HAP-1 (cell line): ENCODE data around the gene LHX2.

Experiments
- DNase-seq, 2 experiments: peaks; one replicate each; pipeline ENCODE4 v3.0.0-alpha.2; 2016 to 2020; ENCODE audit warnings: low spot score in 2 of 2
- H3K27me3 ChIP-seq: fragments of 250-450 bp; sonication (Bioruptor Pico); 2 replicates; pipeline ENCODE4 v1.5.1; 2020; ENCODE audit warnings: low read depth, mild to moderate bottlenecking, moderate library complexity
- H3K36me3 ChIP-seq: fragments of 250-450 bp; sonication (Bioruptor Pico); replicated peaks from 2 replicates; pipeline ENCODE4 v1.5.1; 2020; ENCODE audit warnings: mild to moderate bottlenecking
- H3K4me1 ChIP-seq: fragments of 250-450 bp; sonication (Bioruptor Pico); 2 replicates; pipeline ENCODE4 v1.5.1; 2020; ENCODE audit warnings: mild to moderate bottlenecking
- H3K4me3 ChIP-seq: fragments of 250-450 bp; sonication (Bioruptor Pico); 2 replicates; pipeline ENCODE4 v1.5.1; 2020; ENCODE audit warnings: mild to moderate bottlenecking, moderate library complexity
- H3K9me3 ChIP-seq: fragments of 250-450 bp; sonication (Bioruptor Pico); 2 replicates; pipeline ENCODE4 v1.5.1; 2020; ENCODE audit warnings: mild to moderate bottlenecking, moderate library complexity
- in situ Hi-C: fragments of 300-500 bp; cut with MboI; formaldehyde crosslinking; loops from 3 replicates; pipeline ENCODE4 v1.14.3; 2020; ENCODE audit warnings: low sequenced_read_pairs, inconsistent platforms, mixed read lengths

The LHX2 gene

DNA sequence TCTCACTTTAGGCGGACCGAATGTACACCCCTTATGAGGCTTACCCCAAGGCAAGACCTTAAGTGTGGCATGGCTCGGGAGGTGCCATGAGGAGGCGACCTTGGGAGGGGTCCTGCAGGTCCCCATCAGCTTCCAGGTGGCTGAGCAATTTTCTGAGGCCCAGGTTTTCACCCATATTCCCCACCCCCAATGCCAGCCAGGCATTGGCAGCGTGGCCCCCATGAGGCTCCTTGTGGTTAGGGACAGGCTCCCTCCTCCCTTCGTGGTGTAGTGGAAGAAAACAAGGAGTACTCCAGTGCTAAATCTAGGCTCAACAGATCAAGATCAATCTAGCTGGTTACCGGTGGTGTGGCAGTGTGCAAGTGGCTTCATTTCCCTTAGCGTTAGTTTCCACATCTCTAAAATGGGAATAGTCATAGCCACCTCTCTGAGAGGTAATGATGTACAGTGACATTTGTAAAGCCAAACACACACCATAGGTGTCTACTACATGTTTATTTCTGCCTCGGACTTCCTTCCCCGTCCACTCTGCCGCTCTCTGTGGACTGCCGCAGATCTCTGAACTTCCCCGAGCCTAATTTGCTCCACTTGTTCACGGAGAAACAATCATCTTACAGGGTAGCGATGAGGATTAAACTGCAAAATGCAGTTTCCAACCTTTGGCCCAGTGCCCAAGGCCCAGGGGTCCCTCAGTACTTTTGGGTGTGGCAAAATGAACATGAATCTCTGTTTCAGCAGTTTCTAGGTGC is 8.4 kb downstream of the LHX2 start:
- Histone ChIP-seq H3K9me3 (no peaks in the 10 kb centered on the region), H3K27me3 (no peaks in the 10 kb centered on the region), H3K4me1 (peaks cover 16% of the 10 kb centered on the region), H3K36me3 (peaks cover 37% of the 10 kb centered on the region), H3K4me3 (no peak overlapping the region)
- in situ Hi-C loops: no loop called here
- DNase-seq: no peak

DNA sequence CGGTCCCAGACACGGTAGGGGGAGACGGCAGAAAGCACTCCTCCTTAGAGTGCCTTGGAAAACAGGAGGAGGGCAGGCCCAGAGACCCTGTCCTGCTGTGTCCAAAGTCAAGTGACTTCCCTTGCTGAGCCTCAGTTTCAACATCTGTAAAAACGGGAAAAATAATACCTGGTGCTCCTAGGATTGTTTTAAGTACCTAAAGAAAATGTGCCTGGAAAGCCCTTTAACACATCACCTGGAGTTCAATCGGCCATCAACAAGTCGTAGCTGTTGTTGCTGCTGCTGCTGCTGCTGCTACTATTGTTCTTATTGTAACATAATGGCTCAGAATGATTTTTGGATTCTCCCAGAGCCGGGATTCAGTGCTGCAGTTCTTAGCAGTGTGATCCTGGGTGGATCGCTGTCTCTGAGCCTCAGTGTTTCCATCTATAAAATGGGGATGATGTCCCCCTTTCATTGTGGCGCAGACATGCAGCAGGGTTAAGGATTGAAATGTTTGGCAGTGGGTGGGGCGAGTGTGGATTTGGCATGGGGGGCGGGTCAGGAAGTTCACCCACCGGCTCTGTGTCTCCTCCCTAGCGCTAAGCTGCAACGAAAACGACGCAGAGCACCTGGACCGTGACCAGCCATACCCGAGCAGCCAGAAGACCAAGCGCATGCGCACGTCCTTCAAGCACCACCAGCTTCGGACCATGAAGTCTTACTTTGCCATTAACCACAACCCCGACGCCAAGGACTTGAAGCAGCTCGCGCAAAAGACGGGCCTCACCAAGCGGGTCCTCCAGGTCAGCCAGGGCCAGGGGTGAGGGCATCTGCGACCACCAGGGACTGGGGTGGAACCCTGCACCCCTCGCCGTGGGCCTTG is 9.2 kb downstream of the LHX2 start:
- no peak for DNase-seq
- peaks cover 16% of the 10 kb centered on the region for H3K4me1 ChIP-seq
- no peaks in the 10 kb centered on the region for H3K9me3 ChIP-seq
- H3K27me3 ChIP-seq: no peaks in the 10 kb centered on the region
- H3K4me3 ChIP-seq: no peak overlapping the region
- peaks cover 29% of the 10 kb centered on the region for H3K36me3 ChIP-seq
- in situ Hi-C loops: no loop called here

DNA sequence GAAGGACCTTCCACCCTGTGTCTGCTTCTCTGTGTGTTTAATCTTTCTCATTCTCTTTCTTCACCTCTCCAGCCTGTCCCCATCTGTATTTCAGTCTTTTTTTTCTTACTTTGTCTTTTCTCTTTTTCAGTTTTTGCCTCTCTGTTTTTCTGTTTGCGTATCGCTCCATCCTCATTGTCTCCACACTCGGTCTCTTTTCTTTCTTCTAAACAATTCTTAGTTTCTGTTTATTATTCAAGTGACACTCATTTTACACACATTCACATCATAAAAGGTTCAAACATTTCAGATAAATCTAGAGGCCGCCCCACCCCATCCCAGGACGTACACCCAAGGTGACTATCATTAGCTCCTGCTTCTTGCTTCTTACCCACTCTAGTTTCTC is 9.8 kb downstream of the LHX2 start:
- in situ Hi-C loops: no loop called here

DNA sequence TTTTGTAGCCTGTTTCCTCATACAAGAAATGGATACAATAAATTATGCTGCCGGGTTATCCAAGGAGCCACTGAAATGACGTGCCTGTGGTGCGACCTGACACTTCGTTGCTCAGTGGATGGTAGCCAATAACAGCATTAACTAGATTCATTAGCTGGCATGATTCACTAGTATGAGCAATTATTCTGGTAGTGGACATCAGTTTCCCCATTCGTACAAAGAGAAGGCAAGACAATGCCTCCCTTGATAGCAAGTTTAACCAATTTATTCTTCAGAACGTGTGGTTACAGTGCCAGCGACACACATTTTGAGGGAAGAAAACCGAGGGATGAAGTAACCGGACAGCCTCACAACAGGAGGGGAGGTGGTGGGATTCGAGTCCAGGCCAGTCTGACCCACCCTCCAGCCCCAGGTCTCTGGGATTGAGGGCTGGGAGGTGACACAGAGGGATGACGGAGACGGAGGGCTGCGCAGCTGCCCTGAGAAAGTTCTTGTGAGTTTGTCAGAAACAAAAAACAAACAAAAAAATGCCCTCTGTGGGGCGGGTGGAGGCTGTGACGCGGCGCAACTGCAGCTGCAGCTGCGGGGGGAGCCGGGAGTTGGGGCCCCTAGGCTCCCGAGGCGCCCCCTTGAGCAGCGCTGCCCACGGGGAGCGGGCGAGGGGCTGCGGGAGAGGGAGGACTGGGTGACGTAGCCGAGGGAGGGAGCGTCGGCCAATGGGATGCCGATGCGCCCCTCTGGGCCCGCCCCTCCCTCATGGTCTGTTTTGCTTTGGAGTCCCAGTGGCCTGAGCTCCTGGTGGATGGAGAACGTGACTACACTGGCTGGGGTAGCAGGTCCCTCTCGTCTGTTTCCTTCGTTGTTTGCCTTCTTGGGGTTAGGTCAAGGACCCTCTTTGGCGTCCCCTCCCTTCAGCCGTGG is 10.9 kb downstream of the LHX2 start:
- Histone ChIP-seq H3K27me3 (no peaks in the 10 kb centered on the region), H3K9me3 (no peaks in the 10 kb centered on the region), H3K4me3 (no peak overlapping the region), H3K36me3 (peaks cover 28% of the 10 kb centered on the region), H3K4me1 (peaks cover 6% of the 10 kb centered on the region)
- in situ Hi-C loops: no loop called here
- no peak for DNase-seq

More for the DNA sequence above, 9.8 kb downstream of the LHX2 start:
- Histone ChIP-seq H3K36me3 (peaks cover 28% of the 10 kb centered on the region), H3K9me3 (no peaks in the 10 kb centered on the region), H3K4me1 (peaks cover 14% of the 10 kb centered on the region), H3K4me3 (no peak overlapping the region), H3K27me3 (no peaks in the 10 kb centered on the region)
- DNase-seq: no peak

DNA sequence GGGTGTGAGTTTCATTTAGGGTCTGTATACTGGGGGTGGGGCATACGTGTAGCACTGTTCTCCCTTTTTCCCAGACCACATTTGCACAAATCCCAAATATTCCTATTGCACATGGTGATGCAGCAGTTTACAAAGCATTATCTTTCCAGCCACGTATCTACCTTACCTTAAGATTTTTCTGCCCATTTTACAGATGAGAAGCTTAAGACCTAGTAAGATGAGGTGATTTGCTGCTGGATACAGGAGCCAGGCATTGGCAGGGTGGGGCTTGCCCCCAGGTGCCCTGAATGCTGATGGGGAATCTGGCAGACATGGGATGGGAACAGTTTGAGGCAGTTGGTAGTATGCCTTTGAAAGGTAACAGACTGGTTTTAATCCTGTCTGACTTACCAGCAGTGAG is 12.5 kb downstream of the LHX2 start:
- no peaks in the 10 kb centered on the region for H3K4me1 ChIP-seq
- in situ Hi-C loops: no loop called here
- H3K4me3 ChIP-seq: no peak overlapping the region
- no peak for DNase-seq
- peaks cover 28% of the 10 kb centered on the region for H3K36me3 ChIP-seq
- no peaks in the 10 kb centered on the region for H3K9me3 ChIP-seq
- H3K27me3 ChIP-seq: no peaks in the 10 kb centered on the region

DNA sequence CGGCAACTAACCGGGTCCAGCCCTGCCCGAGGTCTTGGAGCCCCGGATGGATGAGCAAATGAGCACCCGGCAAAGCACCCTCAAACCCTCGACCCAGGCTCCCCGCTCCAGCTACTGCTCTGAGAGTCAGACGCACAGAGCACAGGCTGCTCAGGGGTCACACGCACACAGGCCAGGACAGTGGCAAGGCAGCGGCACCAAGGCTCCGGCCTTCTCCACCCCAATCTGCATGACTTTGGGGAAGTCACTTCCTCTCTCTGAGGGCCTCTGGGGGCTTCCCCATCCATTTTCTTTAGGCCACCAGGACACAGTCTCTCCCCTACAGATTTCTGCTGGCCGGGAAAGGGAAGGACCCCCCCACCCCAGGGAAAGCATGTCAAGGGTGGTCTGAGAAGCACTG is 18.0 kb downstream of the LHX2 start:
- Histone ChIP-seq H3K4me1 (no peaks in the 10 kb centered on the region), H3K27me3 (no peaks in the 10 kb centered on the region), H3K9me3 (no peaks in the 10 kb centered on the region), H3K36me3 (peaks cover 2% of the 10 kb centered on the region; the same call in 1 of the 2 replicates), H3K4me3 (no peak overlapping the region)
- no peak for DNase-seq
- in situ Hi-C loops: loop anchor here (10.0 kb wide), 1 partner anchor 485 kb away; no protein-coding TSS in a partner anchor

DNA sequence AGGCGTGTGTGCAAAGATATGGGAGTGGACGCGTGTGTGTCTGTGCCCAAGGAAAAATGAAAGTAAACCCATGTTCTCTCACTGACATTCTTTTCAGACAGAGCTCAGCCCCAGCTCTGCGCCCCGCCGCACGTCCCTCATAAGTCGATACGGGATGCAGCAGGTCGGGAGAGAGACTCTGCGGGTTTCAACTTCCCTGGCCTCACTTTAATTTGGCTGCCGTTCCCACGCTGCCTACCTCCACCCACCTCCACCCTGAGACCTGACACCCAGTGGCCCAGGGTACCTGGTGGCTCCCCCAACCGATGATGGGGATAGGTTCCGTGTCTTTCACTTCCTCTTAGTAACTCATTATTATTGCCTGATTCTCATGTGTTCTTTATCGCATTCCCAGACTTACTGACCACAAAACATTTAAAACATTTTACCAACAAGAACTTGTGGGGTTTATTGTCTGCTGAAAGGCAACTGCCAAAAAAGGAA is 19.4 kb downstream of the LHX2 start:
- no peaks in the 10 kb centered on the region for H3K4me1 ChIP-seq
- no peak overlapping the region for H3K4me3 ChIP-seq
- H3K9me3 ChIP-seq: no peaks in the 10 kb centered on the region
- no peak for DNase-seq
- no peaks in the 10 kb centered on the region for H3K27me3 ChIP-seq
- H3K36me3 ChIP-seq: no peaks in the 10 kb centered on the region
- in situ Hi-C loops: loop anchor here (10.0 kb wide), 1 partner anchor 486 kb away; no protein-coding TSS in a partner anchor

DNA sequence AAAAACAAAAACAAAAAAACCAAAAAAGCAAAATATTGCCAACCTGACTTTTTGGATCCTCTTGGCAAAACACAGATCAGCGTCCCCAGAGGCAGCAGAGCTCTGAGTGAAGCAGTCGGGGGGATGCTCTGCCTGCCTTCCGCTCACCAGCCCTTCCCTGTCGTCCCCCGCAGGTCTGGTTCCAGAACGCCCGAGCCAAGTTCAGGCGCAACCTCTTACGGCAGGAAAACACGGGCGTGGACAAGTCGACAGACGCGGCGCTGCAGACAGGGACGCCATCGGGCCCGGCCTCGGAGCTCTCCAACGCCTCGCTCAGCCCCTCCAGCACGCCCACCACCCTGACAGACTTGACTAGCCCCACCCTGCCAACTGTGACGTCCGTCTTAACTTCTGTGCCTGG is 20.7 kb downstream of the LHX2 start:
- no peak overlapping the region for H3K4me3 ChIP-seq
- in situ Hi-C loops: loop anchor here (10.0 kb wide), 1 partner anchor 487 kb away; no protein-coding TSS in a partner anchor
- H3K27me3 ChIP-seq: no peaks in the 10 kb centered on the region

DNA sequence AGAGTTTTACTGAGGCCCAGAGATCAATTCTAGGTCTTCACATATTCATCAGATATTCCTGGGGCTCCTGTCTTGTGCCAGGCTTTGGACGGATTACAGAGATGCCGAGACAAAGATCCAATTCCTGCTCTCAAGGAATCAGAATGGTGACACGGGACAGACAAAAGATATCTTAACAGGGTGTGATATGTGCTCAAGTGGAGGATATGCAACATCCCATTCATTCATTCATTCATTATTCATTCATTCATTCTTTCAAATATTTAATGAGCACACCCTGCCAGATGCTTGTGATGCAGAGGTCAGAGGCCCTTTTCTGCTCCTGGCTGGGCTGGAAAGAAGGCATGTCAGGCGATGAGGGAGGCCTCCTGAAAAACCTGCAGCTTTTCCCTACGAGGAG is 21.8 kb downstream of the LHX2 start:
- DNase-seq: no peak
- H3K27me3 ChIP-seq: no peaks in the 10 kb centered on the region
- H3K36me3 ChIP-seq: no peaks in the 10 kb centered on the region
- in situ Hi-C loops: loop anchor here (10.0 kb wide), 1 partner anchor 489 kb away; no protein-coding TSS in a partner anchor
- H3K9me3 ChIP-seq: no peaks in the 10 kb centered on the region
- no peak overlapping the region for H3K4me3 ChIP-seq
- H3K4me1 ChIP-seq: no peaks in the 10 kb centered on the region

More for the DNA sequence above, 20.7 kb downstream of the LHX2 start:
- Histone ChIP-seq H3K36me3 (no peaks in the 10 kb centered on the region), H3K4me1 (no peaks in the 10 kb centered on the region), H3K9me3 (no peaks in the 10 kb centered on the region)
- DNase-seq: no peak

DNA sequence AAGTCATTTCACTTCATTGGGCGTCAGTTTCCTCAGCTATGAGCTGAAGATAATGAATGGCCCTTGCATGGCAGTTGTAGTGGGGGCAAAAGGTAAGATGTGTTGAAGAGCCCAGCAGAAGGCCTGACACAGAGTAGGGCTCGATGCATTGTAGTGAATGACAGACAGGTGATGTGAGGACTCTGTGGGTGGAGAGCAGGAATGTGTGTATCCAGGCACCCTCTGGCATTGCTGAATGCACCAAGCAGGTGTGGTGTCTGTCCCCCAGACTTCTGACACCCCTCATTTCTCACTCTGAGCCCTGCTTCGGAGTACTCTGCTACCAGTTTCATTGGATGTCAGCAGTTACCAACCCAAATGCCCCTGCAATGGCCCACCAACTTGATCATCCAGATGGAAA is 22.4 kb downstream of the LHX2 start:
- H3K27me3 ChIP-seq: no peaks in the 10 kb centered on the region
- in situ Hi-C loops: loop anchor here (10.0 kb wide), 1 partner anchor 489 kb away; no protein-coding TSS in a partner anchor
- no peaks in the 10 kb centered on the region for H3K36me3 ChIP-seq
- H3K4me3 ChIP-seq: no peak overlapping the region
- H3K9me3 ChIP-seq: no peaks in the 10 kb centered on the region
- no peaks in the 10 kb centered on the region for H3K4me1 ChIP-seq
- DNase-seq: no peak

DNA sequence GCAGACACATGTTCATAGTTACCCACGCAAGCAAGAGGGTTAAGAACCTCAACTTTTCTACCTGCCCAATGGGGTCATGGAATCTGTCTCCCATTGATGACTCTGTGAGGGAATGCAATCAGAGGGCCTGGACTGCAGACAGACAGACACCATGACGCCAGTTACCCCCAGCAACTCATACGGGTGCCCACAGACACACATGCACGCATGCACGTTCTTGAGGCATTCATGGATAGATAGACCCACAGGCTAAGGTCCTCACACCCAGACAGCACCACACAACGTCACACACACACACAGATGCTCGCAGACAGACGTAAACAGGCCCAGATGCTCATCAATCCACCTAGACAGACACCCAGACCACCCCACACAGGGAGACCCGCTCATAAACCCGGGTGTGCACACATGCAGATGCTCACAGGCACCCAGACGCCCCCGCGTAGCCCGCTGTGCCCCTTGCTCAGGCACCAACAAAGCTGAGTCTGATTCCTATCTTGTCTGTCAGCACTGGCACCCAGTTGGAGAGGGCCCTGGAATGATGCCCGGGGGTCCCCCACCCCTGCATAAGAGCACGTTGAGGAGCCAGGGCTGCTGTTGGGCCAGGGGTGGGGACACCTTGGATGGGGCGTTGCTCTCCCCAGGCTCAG is 23.6 kb downstream of the LHX2 start:
- Histone ChIP-seq H3K36me3 (no peaks in the 10 kb centered on the region), H3K4me1 (no peaks in the 10 kb centered on the region), H3K4me3 (no peak overlapping the region), H3K27me3 (no peaks in the 10 kb centered on the region), H3K9me3 (no peaks in the 10 kb centered on the region)
- DNase-seq: no peak
- in situ Hi-C loops: loop anchor here (10.0 kb wide), 1 partner anchor 490 kb away; no protein-coding TSS in a partner anchor

DNA sequence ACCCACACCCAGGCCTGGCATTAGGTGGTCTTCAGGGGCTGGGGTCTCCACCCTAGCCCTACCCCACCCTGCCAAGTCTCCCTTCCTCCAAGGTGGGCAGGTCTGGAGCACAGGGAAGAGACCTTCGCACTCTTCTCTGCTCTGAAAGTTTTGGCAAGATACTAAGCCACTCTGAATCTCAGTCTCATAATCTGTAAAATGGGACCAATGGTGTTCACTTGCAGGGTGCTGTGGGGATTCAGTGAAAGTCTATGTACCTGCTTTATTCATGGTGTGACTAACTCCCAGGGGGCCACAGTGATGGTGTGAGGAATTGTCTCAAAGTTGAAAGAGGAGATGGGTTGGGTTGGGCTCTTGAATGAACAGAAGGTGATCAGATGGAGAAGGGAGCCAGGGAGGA is 25.0 kb downstream of the LHX2 start:
- H3K36me3 ChIP-seq: no peaks in the 10 kb centered on the region
- H3K4me1 ChIP-seq: peaks cover 3% of the 10 kb centered on the region; the same call in 1 of the 2 replicates
- no peaks in the 10 kb centered on the region for H3K27me3 ChIP-seq
- no peaks in the 10 kb centered on the region for H3K9me3 ChIP-seq
- DNase-seq: no peak
- in situ Hi-C loops: loop anchor here (10.0 kb wide), 1 partner anchor 492 kb away; no protein-coding TSS in a partner anchor
- no peak overlapping the region for H3K4me3 ChIP-seq
